ENCODE results near the gene TEAD1. TPM values are rescaled to one million over a fixed set of nuclear protein-coding genes. Genes with fewer than 3 reads are reported as not detected.

The TEAD1 gene
- total RNA-seq, 4 donors from 2014 or later, result 71.5 to 109 (median 88.5) TPM

- Histone ChIP-seq H3K27me3 (no peaks in the 10 kb centered on the region), H3K9me3 (no peaks in the 10 kb centered on the region), H3K36me3 (no peaks in the 10 kb centered on the region), H3K4me1 (peaks cover 4 to 10% of the 10 kb centered on the region in 2 donors), H3K4me3 (replicated peaks in 1 of 3) (no peak overlapping the region), H3K27ac (no peak overlapping the region)
- no peak for DNase-seq
- WGBS, 2 donors, result 94 to 97% methylated on average over 4 of the region's 4 CpGs
- no peak for TF ChIP-seq POLR2A (IDR thresholded peaks at IDR 0.05)
- TF ChIP-seq CTCF (IDR thresholded peaks at IDR 0.05), result no peak
- intact Hi-C loops (cut with DNase I), result no loop called here
Measured at GRCh38 chr11:12918667-12919066, 244.4 kb downstream of the TEAD1 start.

GRCh38 chr11:12922418-12922817 is 248.2 kb downstream of the TEAD1 start:
- WGBS, 2 donors, result 72 to 91% methylated on average over 4 to 7 of the region's 7 CpGs
- intact Hi-C loops (cut with DNase I), result no loop called here
- TF ChIP-seq POLR2A (IDR thresholded peaks at IDR 0.05) (no peak), CTCF (IDR thresholded peaks at IDR 0.05) (no peak)
- Histone ChIP-seq H3K36me3 (peaks cover 0 to 4% of the 10 kb centered on the region in 2 donors), H3K4me1 (no peaks in the 10 kb centered on the region), H3K4me3 (replicated peaks in 1 of 3) (no peak overlapping the region), H3K9me3 (no peaks in the 10 kb centered on the region), H3K27me3 (no peaks in the 10 kb centered on the region), H3K27ac (no peak overlapping the region)
- DNase-seq, result no peak

- H3K4me1 ChIP-seq, result no peaks in the 10 kb centered on the region
- WGBS, 2 donors, result 85 to 90% methylated on average over 12 of the region's 12 CpGs
- peaks cover 0 to 4% of the 10 kb centered on the region in 2 donors for H3K36me3 ChIP-seq
- intact Hi-C loops (cut with DNase I), result no loop called here
- H3K27ac ChIP-seq, result no peak overlapping the region
- DNase-seq, result no peak
- no peak for TF ChIP-seq POLR2A (IDR thresholded peaks at IDR 0.05)
- no peaks in the 10 kb centered on the region for H3K27me3 ChIP-seq
- no peaks in the 10 kb centered on the region for H3K9me3 ChIP-seq
- no peak overlapping the region for H3K4me3 ChIP-seq (replicated peaks in 1 of 3)
Measured at GRCh38 chr11:12922980-12923507, 248.8 kb downstream of the TEAD1 start.

GRCh38 chr11:12924650-12925049 is 250.4 kb downstream of the TEAD1 start:
- Histone ChIP-seq H3K4me3 (replicated peaks in 1 of 3) (no peak overlapping the region), H3K27ac (no peak overlapping the region), H3K36me3 (peaks cover 0 to 4% of the 10 kb centered on the region in 2 donors), H3K4me1 (no peaks in the 10 kb centered on the region), H3K27me3 (no peaks in the 10 kb centered on the region), H3K9me3 (no peaks in the 10 kb centered on the region)
- no peak for TF ChIP-seq POLR2A (IDR thresholded peaks at IDR 0.05)
- TF ChIP-seq CTCF (IDR thresholded peaks at IDR 0.05), result no peak
- intact Hi-C loops (cut with DNase I), result no loop called here
- WGBS, 2 donors, result 90% methylated on average over 3 of the region's 3 CpGs
- no peak for DNase-seq

- DNase-seq, result no peak
- no peak overlapping the region for H3K4me3 ChIP-seq (replicated peaks in 1 of 3)
- no peaks in the 10 kb centered on the region for H3K4me1 ChIP-seq
- no peaks in the 10 kb centered on the region for H3K9me3 ChIP-seq
- intact Hi-C loops (cut with DNase I), result no loop called here
- no peaks in the 10 kb centered on the region for H3K27me3 ChIP-seq
- WGBS, 2 donors, result 89 to 93% methylated on average over 4 of the region's 4 CpGs
- H3K36me3 ChIP-seq, result peaks cover 0 to 4% of the 10 kb centered on the region in 2 donors
- no peak overlapping the region for H3K27ac ChIP-seq
- TF ChIP-seq POLR2A (IDR thresholded peaks at IDR 0.05) (no peak), CTCF (IDR thresholded peaks at IDR 0.05) (no peak)
Measured at GRCh38 chr11:12925520-12925919, 251.3 kb downstream of the TEAD1 start.
